ENCODE data around the gene PRKACG. TPM values are rescaled to one million over a fixed set of nuclear protein-coding genes. Genes with fewer than 3 reads are reported as not detected.
"Not testable (repeated sequence)": the region's sequence is repeated elsewhere in the genome, so short reads cannot be mapped to it uniquely, and the experiment has no call there.

The PRKACG gene
- polyA plus RNA-seq, 4 donors, result 0.05 TPM; not detected in 3

DNA sequence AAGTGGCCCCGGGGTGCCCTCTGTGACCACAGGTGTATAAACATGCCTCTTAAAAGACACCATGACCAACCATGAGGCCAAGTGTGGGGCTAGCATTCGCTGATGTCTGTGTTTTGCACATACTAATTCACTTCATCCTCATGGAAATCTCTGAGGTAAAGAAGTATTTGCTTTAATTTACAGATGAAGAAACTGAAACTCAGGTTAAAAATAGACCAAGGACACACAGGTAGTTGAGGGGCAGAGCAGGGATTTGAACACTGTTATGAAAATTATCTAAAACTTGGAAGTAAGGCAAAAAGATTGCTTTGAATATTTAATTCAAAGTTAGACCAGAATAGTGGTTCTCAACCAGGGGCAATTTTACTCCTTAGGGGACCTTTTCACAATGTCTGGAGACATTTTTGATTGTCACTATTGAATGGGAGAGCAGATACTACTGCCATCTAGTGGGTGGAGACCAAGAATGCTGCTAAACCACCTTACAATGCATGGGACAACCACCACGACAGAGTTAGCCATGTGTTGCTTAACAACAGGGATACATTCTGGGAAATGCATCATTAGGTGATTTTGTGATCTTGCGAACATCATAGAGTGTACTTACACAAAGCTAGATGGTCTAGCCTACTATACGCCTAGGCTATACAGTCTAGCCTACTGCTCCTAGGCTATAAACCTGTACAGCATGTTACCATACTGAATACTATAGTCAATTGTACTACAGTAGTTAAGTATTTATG, 13.6 kb upstream of the PRKACG start:
- DNase-seq (ENCODE audit: low read depth in 4 of 4, low spot score in 3 of 4), result peak in 3 of 4 donors; percentile 36 to 48 (median 39)

DNA sequence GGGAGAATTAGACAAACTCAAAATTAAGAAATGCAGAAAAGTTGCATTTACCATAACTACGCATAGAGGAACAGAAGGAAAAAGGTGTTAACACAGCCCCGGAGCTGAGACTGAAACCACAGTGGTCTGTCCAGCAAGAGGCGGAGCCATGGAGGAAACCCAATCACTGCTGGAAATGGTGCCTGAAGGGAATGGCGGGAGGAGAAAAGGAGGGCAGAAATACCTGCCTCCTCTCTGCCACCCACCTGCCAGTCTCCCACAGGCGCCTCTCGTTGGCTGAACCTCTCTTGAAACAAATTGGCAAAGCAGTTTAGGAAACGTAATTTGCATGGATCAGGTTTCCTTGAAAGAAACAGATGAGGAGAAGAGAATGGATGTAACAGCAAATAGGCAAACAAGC, 9.7 kb upstream of the PRKACG start:
- no peak for DNase-seq (ENCODE audit: low read depth in 4 of 4, low spot score in 3 of 4)

- no peak for DNase-seq (ENCODE audit: low read depth in 4 of 4, low spot score in 3 of 4)
Measured at GRCh38 chr9:69020301-69021145, 6.6 kb upstream of the PRKACG start.

DNA sequence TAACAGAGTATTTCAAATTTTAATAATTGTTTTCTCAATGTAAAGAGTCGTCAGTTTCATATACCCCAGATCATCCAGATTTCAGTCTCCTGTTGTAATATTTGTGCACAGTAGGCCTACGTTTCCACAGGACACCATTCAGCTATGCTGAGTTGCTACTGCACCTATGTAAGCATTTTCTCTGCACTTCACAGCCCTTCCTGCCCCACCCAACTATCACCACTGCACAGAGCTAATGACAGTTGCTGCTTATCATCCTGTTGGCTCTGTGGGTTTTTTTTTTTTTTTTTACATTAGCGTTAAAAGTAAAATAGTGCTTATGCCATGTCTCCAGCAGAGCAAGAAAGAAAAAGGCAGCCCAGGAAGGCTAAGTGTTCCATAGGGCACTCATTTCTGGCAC, 5.9 kb upstream of the PRKACG start:
- DNase-seq (ENCODE audit: low read depth in 4 of 4, low spot score in 3 of 4), result no peak

GRCh38 chr9:69018737-69019136, 4.8 kb upstream of the PRKACG start:
- no peak for DNase-seq (ENCODE audit: low read depth in 4 of 4, low spot score in 3 of 4)

DNA sequence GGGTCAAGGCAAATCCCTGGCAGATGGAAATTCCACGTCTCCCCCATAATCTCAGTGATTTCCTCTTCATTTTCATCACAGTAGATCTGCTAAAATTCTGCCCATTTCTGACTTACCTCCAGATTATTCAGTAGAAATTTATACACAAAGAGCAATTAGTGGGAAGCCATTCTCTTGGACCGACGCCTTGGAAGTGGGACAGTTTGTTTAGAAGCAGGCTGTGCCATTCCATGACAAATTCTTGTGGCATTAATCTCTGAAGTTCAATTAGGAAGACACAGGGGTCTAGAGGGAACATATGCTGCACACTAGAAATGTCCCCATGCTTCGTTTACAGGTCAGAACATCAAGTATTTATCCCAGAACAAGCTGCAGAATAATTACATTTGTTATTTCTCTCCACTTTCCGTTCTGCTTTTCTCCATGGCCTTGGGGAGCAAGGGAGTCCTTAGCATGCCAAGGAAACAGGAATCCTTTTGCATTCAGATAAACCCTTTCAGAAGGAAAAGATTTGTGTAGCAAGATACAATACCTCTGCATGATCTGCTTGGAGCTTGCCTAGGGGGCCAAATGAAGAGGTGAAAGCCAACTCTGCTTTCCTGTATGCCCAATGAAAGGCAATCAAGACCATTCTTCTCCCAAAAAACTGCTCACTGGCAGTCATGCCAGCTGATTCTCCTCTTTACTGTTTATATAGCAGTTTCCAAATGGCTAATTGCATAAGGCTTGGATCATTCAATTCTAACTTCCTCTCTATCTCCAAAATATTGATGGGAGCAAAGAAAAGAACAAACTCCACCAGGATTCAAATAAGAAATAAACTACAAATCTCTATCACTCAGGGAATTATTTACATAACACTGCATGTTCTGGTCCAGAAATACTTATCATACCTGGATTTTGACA, 2.5 kb upstream of the PRKACG start:
- no peak for DNase-seq (ENCODE audit: low read depth in 4 of 4, low spot score in 3 of 4)

GRCh38 chr9:69013382-69013727, 558 bp downstream of the PRKACG start:
- DNase-seq (ENCODE audit: low read depth in 4 of 4, low spot score in 3 of 4), result no peak

DNA sequence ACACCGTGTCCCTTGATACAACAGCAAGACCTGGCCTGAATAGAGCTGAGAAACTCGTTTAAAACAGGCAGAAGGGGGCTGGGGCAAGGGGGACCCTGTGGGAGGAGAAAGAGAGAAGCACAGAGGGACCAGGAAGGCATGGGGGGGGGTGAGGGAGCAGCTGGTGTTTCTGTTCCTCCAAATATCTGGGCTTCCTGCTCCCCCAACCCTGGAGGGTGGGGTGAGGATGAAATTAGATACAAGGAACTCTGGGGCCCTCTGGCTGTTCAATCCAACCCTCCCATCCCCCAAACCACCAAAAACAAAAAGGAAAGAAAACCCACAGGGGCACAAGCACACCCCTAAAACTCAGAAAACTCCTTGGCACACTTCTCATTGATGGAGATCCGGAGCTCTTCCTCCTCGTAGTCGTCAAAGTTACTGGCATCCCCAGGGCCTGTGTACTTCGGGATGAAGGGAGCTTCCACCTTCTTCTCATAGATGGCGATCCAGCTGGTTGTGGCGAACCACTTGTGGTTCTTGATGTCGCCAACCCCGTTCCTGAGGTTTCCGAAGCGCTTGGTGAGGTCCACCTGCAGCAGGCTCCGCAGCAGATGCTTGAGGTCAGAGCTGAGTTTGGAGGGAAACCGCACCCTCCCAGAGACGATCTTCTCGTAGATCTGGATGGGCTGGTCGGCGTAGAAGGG, 1.1 kb downstream of the PRKACG start:
- DNase-seq (ENCODE audit: low read depth in 4 of 4, low spot score in 3 of 4), result no peak

GRCh38 chr9:69009708-69010107, 4.2 kb downstream of the PRKACG start:
- no peak for DNase-seq (ENCODE audit: low read depth in 4 of 4, low spot score in 3 of 4)

DNA sequence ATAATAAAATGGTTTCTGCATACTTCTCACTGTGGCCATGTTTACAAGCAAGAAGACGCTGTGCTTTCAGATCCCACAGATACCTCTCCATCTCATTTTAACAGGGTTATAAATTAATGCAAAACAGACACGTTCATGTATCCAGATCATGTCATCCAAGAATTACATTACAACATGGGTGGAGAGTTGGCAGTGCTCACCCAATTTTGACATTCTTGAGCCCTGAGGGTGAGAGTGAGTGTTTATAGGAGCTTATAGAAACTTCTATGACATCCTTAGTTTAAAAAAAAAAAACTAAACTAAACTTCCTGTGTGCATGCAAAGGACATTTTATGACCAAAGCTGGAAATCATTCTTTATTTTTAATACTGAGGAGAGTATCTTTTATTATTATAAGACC, 9.1 kb downstream of the PRKACG start:
- no peak for DNase-seq (ENCODE audit: low read depth in 4 of 4, low spot score in 3 of 4)

GRCh38 chr9:69003051-69003450, 10.9 kb downstream of the PRKACG start:
- DNase-seq (ENCODE audit: low read depth in 4 of 4, low spot score in 3 of 4), result no peak

DNA sequence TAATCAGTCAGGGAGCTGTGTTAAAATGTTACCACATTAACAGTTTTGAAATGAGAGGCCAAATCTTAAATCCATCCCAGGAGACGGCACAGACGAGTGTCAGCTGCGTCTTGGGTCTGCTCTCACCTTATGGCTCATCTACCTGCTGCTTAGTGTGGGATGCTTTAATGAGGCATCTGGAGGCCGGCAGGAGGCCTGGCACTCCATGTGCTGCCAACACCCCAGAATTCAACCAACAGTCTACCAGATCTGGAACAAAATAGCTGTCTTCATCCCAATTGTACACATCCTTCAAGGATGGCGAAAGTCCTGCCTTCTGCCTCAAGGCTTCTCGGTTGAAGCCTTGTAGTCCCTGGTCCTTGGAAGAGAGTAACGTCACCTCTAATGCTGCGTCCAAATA, 12.0 kb downstream of the PRKACG start:
- no peak for DNase-seq (ENCODE audit: low read depth in 4 of 4, low spot score in 3 of 4)

- peak; percentile 48 to 65 (median 59) for DNase-seq (ENCODE audit: low read depth in 4 of 4, low spot score in 3 of 4)
Measured at GRCh38 chr9:68999393-69000105, 14.4 kb downstream of the PRKACG start.

DNA sequence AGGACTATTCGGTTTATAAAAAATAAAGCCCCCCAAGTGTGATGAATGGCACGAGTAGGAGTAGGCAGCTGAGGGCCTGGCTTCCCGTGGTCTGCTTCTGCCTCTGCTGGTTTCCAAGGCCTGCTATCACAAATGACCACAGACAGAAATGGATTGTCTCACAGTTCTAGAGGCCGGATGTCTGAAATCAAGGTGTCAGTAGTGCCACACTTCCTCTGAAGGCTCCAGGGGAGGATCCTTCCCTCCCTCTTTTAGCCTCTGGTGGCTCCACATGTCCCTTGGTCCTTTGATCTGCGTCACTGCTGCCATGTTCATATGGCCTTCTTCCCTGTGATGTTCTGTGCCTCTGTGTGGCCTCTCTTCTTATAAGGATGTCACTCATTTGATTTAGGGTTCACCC, 15.1 kb downstream of the PRKACG start:
- DNase-seq (ENCODE audit: low read depth in 4 of 4, low spot score in 3 of 4), result no peak

DNA sequence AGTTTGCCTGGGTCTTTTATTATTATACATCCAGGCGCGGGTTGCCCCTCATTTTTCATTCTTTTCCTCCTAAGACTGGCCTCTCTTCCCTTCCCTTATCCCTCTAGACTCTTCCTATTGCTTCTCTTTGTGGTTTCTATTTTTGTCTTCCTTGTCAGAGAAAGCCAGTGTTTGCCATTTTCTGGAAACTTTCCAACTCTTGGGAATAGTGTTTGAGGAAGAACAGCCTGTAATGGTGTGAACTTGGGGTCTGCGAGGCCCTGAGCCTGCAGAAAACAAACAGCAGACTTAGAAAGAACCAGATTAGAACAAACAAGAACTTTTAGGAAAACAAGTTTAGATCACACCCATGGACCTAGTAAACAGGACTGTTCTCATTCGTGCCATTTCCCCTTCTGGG, 15.5 kb downstream of the PRKACG start:
- DNase-seq (ENCODE audit: low read depth in 4 of 4, low spot score in 3 of 4), result no peak

GRCh38 chr9:68997666-68998065, 16.2 kb downstream of the PRKACG start:
- no peak for DNase-seq (ENCODE audit: low read depth in 4 of 4, low spot score in 3 of 4)

- DNase-seq (ENCODE audit: low read depth in 4 of 4, low spot score in 3 of 4), result no peak
Measured at GRCh38 chr9:68996462-68996861, 17.5 kb downstream of the PRKACG start.

- DNase-seq (ENCODE audit: low read depth in 4 of 4, low spot score in 3 of 4), result no peak
Measured at GRCh38 chr9:68995776-68996175, 18.1 kb downstream of the PRKACG start.

DNA sequence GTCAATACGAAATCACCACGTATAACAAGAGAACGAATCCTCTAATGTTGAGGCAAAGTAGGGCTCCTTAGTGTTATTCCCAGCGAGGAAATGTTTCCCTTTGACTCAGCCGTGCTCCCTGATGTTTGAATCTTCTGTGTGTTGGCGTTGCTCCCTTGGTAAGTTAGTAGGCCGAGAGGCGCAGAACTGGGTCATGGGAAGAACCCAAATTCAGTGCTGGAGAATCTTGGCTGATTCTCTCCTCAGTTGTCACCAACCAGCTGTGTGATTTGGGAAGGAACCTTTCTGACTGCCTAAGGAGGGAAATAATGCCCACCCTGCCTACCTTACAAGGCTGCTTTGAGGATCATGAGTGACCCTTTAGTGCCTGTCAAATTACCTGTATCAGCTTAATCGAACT, 22.5 kb downstream of the PRKACG start:
- DNase-seq (ENCODE audit: low read depth in 4 of 4, low spot score in 3 of 4), result no peak

DNA sequence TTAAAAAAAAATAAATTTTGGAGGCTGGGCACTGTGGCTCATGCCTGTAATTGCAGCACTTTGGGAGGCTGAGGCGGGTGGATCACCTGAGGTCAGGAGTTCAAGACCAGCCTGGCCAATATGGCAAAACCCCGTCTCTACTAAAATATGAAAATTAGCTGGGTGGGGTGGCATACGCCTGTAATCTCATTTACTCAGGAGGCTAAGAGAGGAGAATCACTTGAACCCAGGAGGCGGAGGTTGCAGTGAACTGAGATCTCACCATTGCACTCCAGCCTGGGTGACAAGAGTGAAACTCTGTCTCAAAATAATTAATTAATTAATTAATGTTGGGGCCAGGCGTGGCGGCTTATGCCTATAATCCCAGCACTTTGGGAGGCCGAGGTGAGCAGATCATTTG, 27.0 kb downstream of the PRKACG start:
- not testable (repeated sequence) for DNase-seq (ENCODE audit: low read depth in 4 of 4, low spot score in 3 of 4)
